Stomach (tissue), 4 donors: ENCODE data around the gene TCP10L.
"Not testable (repeated sequence)": the region's sequence is repeated elsewhere in the genome, so short reads cannot be mapped to it uniquely, and the experiment has no call there.

Experiments used
- EP300 ChIP-seq: sonication (generic); formaldehyde crosslinking; IDR thresholded peaks from one replicate; pipeline ENCODE4 v1.6.1; 2017; ENCODE audit warnings: antibody characterized with exemption
- POLR2A ChIP-seq, 4 donors: fragments of 450-650 bp; IDR thresholded peaks; one replicate each; pipeline ENCODE4 v1.6.1; 2016; ENCODE audit warnings: antibody characterized with exemption in 4 of 4, control low read depth in 2 of 4, mild to moderate bottlenecking in 1 of 4, moderate library complexity in 1 of 4
- TF ChIP-seq, protein P1 (sequence below), 7 experiments: fragments of 450-650 bp in 4 of 7; fragments of 200-600 bp in 3 of 7; sonication (generic) in 3 of 7; IDR thresholded peaks; one replicate each; pipeline ENCODE4 v1.5.1; 2016 to 2019; ENCODE audit warnings: antibody characterized with exemption in 7 of 7, control low read depth in 2 of 7, mild to moderate bottlenecking in 1 of 7

DNA sequence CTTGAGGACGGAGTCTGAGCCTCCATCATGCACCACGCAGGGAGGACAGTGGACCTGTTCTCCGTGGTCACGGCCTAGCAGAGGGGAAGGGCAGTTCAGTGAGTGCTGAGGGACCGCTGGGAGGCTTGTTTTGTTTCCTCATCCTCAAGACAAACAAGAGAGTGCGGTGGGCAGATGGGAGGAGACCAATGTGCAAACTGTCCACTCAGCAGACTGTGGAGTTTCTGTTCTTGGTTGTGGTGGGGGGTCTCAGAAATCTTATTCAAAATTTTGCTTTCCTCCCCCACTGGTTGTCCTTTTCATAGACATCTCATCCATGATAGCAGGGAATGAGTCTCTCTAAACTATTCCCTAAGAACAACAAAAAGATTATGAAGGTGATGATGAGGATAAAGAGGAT, 32.9 kb upstream of the TCP10L start:
- TF ChIP-seq, protein P1, sequence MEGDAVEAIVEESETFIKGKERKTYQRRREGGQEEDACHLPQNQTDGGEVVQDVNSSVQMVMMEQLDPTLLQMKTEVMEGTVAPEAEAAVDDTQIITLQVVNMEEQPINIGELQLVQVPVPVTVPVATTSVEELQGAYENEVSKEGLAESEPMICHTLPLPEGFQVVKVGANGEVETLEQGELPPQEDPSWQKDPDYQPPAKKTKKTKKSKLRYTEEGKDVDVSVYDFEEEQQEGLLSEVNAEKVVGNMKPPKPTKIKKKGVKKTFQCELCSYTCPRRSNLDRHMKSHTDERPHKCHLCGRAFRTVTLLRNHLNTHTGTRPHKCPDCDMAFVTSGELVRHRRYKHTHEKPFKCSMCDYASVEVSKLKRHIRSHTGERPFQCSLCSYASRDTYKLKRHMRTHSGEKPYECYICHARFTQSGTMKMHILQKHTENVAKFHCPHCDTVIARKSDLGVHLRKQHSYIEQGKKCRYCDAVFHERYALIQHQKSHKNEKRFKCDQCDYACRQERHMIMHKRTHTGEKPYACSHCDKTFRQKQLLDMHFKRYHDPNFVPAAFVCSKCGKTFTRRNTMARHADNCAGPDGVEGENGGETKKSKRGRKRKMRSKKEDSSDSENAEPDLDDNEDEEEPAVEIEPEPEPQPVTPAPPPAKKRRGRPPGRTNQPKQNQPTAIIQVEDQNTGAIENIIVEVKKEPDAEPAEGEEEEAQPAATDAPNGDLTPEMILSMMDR (IDR thresholded peaks at IDR 0.05), result not testable (repeated sequence)
- TF ChIP-seq POLR2A (IDR thresholded peaks at IDR 0.05); EP300: not testable (repeated sequence)
